Astrocyte (in vitro differentiated cells and primary cell): Measurements from ENCODE around the gene SMARCB1. TPM values are rescaled to one million over a fixed set of nuclear protein-coding genes. Genes with fewer than 3 reads are reported as not detected.

Source experiments
- DNase-seq: peaks from one replicate; pipeline ENCODE4 v3.0.0-alpha.2; 2010; ENCODE audit warnings: low read depth
- FAIRE-seq: peaks from 2 replicates; lab custom pipeline; 2011; peaks lifted over from hg19 to GRCh38; lab: Jason Lieb, UNC
- H2AFZ ChIP-seq: 2 replicates; pipeline ENCODE4 v1.6.0; 2012; ENCODE audit warnings: low read depth, low read length, inconsistent platforms
- H3K27ac ChIP-seq: 2 replicates; pipeline ENCODE4 v1.5.1; 2011; ENCODE audit warnings: low read depth, low read length, inconsistent platforms
- H3K27me3 ChIP-seq: 2 replicates; pipeline ENCODE4 v1.6.0; 2011; ENCODE audit warnings: low read length, inconsistent platforms; ENCODE audit not compliant: insufficient read depth
- H3K36me3 ChIP-seq: 2 replicates; pipeline ENCODE4 v1.5.1; 2011; ENCODE audit warnings: low read length, inconsistent platforms; ENCODE audit not compliant: insufficient read depth
- H3K4me1 ChIP-seq: 2 replicates; pipeline ENCODE4 v1.5.1; 2011; ENCODE audit warnings: low read length, inconsistent platforms; ENCODE audit not compliant: insufficient read depth
- H3K4me2 ChIP-seq: 2 replicates; pipeline ENCODE4 v1.6.0; 2012; ENCODE audit warnings: low read length, inconsistent platforms
- H3K4me3 ChIP-seq: 2 replicates; pipeline ENCODE4 v1.5.1; 2011; ENCODE audit warnings: low read depth, mild to moderate bottlenecking, low read length, inconsistent platforms; ENCODE audit not compliant: insufficient read depth
- H3K79me2 ChIP-seq: 2 replicates; pipeline ENCODE4 v1.6.0; 2012; ENCODE audit warnings: mild to moderate bottlenecking, low read length, inconsistent platforms; ENCODE audit not compliant: insufficient read depth
- H3K9ac ChIP-seq: 2 replicates; pipeline ENCODE4 v1.6.0; 2012; ENCODE audit warnings: mild to moderate bottlenecking, low read length, inconsistent platforms
- H3K9me3 ChIP-seq: 2 replicates; pipeline ENCODE4 v1.5.1; 2012; ENCODE audit warnings: low read depth, mild to moderate bottlenecking, low read length, inconsistent platforms; ENCODE audit not compliant: insufficient read depth
- H4K20me1 ChIP-seq: 2 replicates; pipeline ENCODE4 v1.6.0; 2012; ENCODE audit warnings: low read length, inconsistent platforms; ENCODE audit not compliant: insufficient read depth
- H3K27ac Mint-ChIP-seq: one replicate; pipeline ENCODE4 v1.8.0; 2021; ENCODE audit warnings: mild to moderate bottlenecking, mixed read lengths; ENCODE audit not compliant: unreplicated experiment
- H3K27me3 Mint-ChIP-seq: one replicate; pipeline ENCODE4 v1.8.0; 2021; ENCODE audit warnings: low read depth, mixed read lengths; ENCODE audit not compliant: unreplicated experiment
- H3K36me3 Mint-ChIP-seq: one replicate; pipeline ENCODE4 v1.8.0; 2021; ENCODE audit warnings: low read depth, mixed read lengths; ENCODE audit not compliant: unreplicated experiment
- H3K4me1 Mint-ChIP-seq: one replicate; pipeline ENCODE4 v1.8.0; 2021; ENCODE audit warnings: low read depth, mixed read lengths; ENCODE audit not compliant: unreplicated experiment
- H3K4me3 Mint-ChIP-seq: one replicate; pipeline ENCODE4 v1.8.0; 2021; ENCODE audit warnings: mild to moderate bottlenecking, moderate library complexity, mixed read lengths; ENCODE audit not compliant: unreplicated experiment
- H3K9me3 Mint-ChIP-seq: one replicate; pipeline ENCODE4 v1.8.0; 2021; ENCODE audit warnings: mild to moderate bottlenecking, mixed read lengths; ENCODE audit not compliant: unreplicated experiment
- EZH2 ChIP-seq: IDR thresholded peaks from 2 replicates; pipeline ENCODE4 v1.6.1; 2012; ENCODE audit warnings: mild to moderate bottlenecking, low read length, inconsistent platforms; ENCODE audit not compliant: insufficient read depth
- total RNA-seq: library from RNA; stranded (reverse); gene quantifications from 2 replicates; pipeline ENCODE4 v1.2.1, GENCODE V29; 2021
- TF ChIP-seq, protein P1 (sequence below): IDR thresholded peaks from 2 replicates; pipeline ENCODE4 v1.5.1; 2011; ENCODE audit warnings: low read depth, mild to moderate bottlenecking, inconsistent platforms, low read length, moderate library complexity; ENCODE audit not compliant: insufficient read depth

Gene SMARCB1
- total RNA-seq, 1 donor from 2014 or later = 91.3 TPM

GRCh38 chr22:23780146-23780748 lies 6.5 kb upstream of the SMARCB1 start:
- FAIRE-seq = no peak
- Histone ChIP-seq H2AFZ (no peak overlapping the region), H3K9me3 (no peaks in the 10 kb centered on the region), H3K4me1 (peaks cover 18% of the 10 kb centered on the region), H3K27me3 (no peaks in the 10 kb centered on the region), H3K27ac (no peak overlapping the region), H4K20me1 (no peaks in the 10 kb centered on the region), H3K36me3 (no peaks in the 10 kb centered on the region), H3K9ac (no peak overlapping the region), H3K4me3 (no peak overlapping the region), H3K79me2 (no peaks in the 10 kb centered on the region), H3K4me2 (no peak overlapping the region)
- Mint-ChIP-seq H3K27me3 (peaks cover 14% of the 10 kb centered on the region), H3K27ac (no peak overlapping the region), H3K36me3 (peaks cover 9% of the 10 kb centered on the region), H3K4me3 (no peak overlapping the region), H3K4me1 (peaks cover 12% of the 10 kb centered on the region), H3K9me3 (no peaks in the 10 kb centered on the region)
- no peak for TF ChIP-seq EZH2
- TF ChIP-seq, protein P1, sequence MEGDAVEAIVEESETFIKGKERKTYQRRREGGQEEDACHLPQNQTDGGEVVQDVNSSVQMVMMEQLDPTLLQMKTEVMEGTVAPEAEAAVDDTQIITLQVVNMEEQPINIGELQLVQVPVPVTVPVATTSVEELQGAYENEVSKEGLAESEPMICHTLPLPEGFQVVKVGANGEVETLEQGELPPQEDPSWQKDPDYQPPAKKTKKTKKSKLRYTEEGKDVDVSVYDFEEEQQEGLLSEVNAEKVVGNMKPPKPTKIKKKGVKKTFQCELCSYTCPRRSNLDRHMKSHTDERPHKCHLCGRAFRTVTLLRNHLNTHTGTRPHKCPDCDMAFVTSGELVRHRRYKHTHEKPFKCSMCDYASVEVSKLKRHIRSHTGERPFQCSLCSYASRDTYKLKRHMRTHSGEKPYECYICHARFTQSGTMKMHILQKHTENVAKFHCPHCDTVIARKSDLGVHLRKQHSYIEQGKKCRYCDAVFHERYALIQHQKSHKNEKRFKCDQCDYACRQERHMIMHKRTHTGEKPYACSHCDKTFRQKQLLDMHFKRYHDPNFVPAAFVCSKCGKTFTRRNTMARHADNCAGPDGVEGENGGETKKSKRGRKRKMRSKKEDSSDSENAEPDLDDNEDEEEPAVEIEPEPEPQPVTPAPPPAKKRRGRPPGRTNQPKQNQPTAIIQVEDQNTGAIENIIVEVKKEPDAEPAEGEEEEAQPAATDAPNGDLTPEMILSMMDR = no peak
- DNase-seq = no peak

DNA sequence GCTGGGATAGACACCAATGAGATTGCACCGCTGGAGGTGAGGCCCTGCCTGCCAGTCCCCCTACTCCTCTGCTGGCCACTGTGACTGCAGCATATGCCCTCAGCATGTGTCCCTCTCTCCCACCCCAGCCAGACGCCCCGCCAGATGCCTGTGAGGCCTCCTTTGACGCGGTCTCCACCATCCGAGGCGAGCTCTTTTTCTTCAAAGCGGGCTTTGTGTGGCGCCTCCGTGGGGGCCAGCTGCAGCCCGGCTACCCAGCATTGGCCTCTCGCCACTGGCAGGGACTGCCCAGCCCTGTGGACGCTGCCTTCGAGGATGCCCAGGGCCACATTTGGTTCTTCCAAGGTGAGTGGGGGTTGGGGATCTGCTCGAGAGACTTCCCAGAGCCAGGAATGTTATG lies 5.7 kb upstream of the SMARCB1 start:
- Histone ChIP-seq H3K4me3 (no peak overlapping the region), H3K36me3 (no peaks in the 10 kb centered on the region), H3K9ac (no peak overlapping the region), H3K4me1 (peaks cover 18% of the 10 kb centered on the region), H4K20me1 (no peaks in the 10 kb centered on the region), H3K27ac (no peak overlapping the region), H3K79me2 (no peaks in the 10 kb centered on the region), H3K9me3 (no peaks in the 10 kb centered on the region), H3K27me3 (no peaks in the 10 kb centered on the region), H2AFZ (peak overlapping the region; percentile 19), H3K4me2 (no peak overlapping the region)
- H3K27ac Mint-ChIP-seq = no peak overlapping the region
- no peak overlapping the region for H3K4me3 Mint-ChIP-seq
- H3K9me3 Mint-ChIP-seq = no peaks in the 10 kb centered on the region
- H3K4me1 Mint-ChIP-seq = peaks cover 12% of the 10 kb centered on the region
- H3K27me3 Mint-ChIP-seq = peaks cover 12% of the 10 kb centered on the region
- H3K36me3 Mint-ChIP-seq = peaks cover 9% of the 10 kb centered on the region
- DNase-seq (no peak), FAIRE-seq (no peak)
- TF ChIP-seq, protein P1 = no peak
- TF ChIP-seq EZH2 = no peak

DNA sequence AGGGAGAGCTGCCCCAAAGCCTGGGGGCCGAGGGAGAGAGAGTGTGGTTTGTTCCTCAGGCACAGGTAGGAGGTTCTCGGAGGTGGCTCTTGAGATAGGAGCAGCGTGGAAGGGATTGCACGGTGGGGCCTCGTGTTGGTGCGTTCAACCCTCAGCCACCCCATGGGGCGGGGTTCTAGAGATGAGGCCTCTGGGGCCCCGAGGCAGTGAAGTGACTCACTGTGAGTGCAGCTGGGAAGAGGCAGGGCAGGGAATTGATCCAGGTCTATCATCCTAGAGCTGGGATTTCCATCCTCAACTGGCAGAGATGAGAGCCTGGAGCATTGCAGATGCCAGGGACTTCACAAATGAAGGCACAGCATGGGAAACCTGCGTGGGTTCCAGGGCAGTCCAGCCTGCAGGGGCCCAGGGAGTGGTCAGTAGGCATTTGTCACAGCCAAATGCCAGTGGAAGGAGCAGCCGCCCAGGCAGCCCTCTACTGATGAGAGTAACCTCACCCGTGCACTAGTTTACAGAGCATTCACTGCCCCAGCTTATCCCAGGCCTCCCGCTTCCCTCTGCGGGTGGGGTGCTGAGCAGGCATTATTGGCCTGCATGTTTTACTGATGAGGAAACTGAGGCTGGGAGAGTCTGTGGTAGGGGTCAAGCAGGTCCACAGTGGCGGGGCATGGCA lies 5.1 kb upstream of the SMARCB1 start:
- Histone ChIP-seq H3K4me2 (no peak overlapping the region), H3K27me3 (no peaks in the 10 kb centered on the region), H3K79me2 (no peaks in the 10 kb centered on the region), H3K9me3 (no peaks in the 10 kb centered on the region), H3K4me3 (no peak overlapping the region), H3K36me3 (no peaks in the 10 kb centered on the region), H3K9ac (no peak overlapping the region), H3K27ac (no peak overlapping the region), H3K4me1 (peaks cover 23% of the 10 kb centered on the region), H4K20me1 (no peaks in the 10 kb centered on the region), H2AFZ (peak overlapping the region; percentile 19)
- Mint-ChIP-seq H3K27me3 (peaks cover 12% of the 10 kb centered on the region), H3K9me3 (no peaks in the 10 kb centered on the region), H3K4me1 (peaks cover 18% of the 10 kb centered on the region), H3K36me3 (peaks cover 9% of the 10 kb centered on the region), H3K4me3 (no peak overlapping the region), H3K27ac (no peak overlapping the region)
- DNase-seq (peak; percentile 33), FAIRE-seq (no peak)
- TF ChIP-seq, protein P1 = no peak
- TF ChIP-seq EZH2 = no peak
